Measurements from ENCODE around the gene MED1.
"Not testable (repeated sequence)": the region's sequence is repeated elsewhere in the genome, so short reads cannot be mapped to it uniquely, and the experiment has no call there.

Gene MED1

DNA sequence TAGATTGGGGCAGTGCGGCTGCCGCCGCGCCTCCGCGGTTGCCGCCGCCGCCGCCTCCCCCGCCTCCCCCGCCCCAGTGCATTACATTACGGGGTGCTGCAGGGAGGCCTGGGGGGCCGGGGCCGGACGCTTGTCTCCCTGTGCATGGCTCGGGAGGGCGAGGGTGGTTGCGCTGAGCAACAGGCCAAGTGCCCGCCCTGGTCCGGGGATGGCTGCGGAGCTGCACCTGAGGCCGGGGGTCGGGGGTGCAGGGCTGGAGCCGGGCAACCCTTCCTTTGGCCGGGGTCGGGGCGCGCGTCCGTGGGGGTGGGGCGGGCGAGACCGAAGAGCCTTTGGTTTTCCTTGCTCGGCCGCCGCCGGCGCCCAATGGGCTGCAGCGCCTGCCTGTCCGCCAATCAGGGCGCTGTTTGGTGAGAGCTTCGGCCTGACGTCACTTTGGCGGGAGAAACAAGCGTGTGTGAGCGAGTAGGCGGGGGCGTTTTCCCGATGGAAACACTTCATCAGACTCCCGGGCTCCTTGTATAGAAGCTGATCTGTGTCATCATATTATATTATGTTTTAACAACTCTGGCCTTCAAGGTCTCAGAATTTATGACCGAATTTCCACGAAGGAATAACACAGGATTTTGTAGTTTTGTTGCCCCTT, 48.7 kb downstream of the MED1 start:
- peak; percentile 95 to 97 for DNase-seq
- TF ChIP-seq GATA1 (IDR thresholded peaks at IDR 0.05; ENCODE audit: low read depth, low read length): no peak
- TF ChIP-seq POLR2A (IDR thresholded peaks at IDR 0.05; ENCODE audit: low read length): no peak

DNA sequence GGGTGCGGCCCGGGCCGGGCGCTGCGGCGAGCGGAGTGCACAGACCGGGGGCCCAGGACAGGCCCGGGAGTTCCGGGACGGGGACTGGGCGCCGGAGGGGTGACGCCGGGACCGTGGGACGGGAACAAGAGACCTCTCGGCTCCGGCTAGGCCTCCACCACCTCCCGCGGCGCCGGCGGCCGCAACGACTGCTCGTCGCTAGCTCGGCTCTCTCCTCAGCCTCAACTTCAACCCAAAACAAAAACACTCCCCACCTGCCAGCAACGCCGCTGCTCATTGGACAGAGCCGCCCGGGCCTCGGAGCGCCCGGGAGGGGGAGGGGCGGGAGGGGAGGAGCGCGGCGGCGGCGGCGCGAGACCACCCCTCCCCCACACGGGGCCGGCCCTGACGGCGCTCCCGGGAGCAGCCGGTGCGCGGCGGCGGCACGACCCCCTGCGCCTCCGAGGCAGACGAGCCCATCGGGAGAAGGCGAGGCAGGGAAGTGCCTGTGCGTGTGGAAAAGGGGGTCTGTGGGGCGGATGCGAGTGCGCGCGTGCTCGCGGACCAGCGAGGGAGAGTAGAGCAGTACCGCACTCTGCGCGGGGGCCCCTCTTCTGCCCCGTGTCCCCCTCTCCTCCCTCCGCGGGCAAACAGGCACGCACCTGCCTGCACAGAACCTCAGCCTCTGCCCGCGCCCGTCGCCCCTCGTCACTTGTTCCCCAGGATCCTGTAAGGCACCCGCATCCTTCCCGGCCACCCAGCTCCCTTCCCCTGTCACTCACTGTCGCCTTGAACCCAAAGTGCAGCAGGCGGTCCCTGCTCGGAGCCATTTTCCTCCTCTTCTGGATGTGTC, 49.4 kb downstream of the MED1 start, which contains the start of gene FBXL20:
TSS of gene FBXL20 (minus strand) at position 215 of the 832 bp plus-strand sequence. CDS start 224 bp downstream, outside the sequence.
- peak; percentile 92 to 95 for DNase-seq
- TF ChIP-seq POLR2A (IDR thresholded peaks at IDR 0.05; ENCODE audit: low read length): peak; percentile 73
- no peak for TF ChIP-seq GATA1 (IDR thresholded peaks at IDR 0.05; ENCODE audit: low read depth, low read length)

- DNase-seq: no peak
- TF ChIP-seq POLR2A (IDR thresholded peaks at IDR 0.05; ENCODE audit: low read length) (no peak), GATA1 (IDR thresholded peaks at IDR 0.05; ENCODE audit: low read depth, low read length) (no peak)
These were observed 50.3 kb downstream of the MED1 start for GRCh38 chr17:39400547-39401411.

DNA sequence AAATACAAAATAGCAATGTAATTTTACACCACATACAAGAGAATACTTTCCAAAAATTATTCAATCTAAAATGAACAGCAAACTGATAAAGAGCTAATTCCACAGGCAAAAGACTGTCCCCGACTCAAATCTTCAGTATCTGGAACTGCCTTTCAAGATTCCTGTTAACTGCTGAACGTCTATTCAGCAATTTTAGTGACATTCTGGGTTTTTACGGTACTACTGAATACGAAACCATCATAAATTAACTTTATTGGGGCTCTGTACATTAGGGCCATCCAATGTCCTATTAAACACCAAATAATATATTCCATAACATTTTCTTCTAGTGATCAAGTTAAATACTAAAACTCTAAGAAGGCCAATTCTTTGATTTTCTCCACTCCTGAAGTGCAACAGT, 51.3 kb downstream of the MED1 start:
- no peak for TF ChIP-seq POLR2A (IDR thresholded peaks at IDR 0.05; ENCODE audit: low read length)
- no peak for TF ChIP-seq GATA1 (IDR thresholded peaks at IDR 0.05; ENCODE audit: low read depth, low read length)
- no peak for DNase-seq

GRCh38 chr17:39393736-39394135, 57.3 kb downstream of the MED1 start:
- TF ChIP-seq GATA1 (IDR thresholded peaks at IDR 0.05; ENCODE audit: low read depth, low read length) (no peak), POLR2A (IDR thresholded peaks at IDR 0.05; ENCODE audit: low read length) (no peak)
- no peak for DNase-seq

DNA sequence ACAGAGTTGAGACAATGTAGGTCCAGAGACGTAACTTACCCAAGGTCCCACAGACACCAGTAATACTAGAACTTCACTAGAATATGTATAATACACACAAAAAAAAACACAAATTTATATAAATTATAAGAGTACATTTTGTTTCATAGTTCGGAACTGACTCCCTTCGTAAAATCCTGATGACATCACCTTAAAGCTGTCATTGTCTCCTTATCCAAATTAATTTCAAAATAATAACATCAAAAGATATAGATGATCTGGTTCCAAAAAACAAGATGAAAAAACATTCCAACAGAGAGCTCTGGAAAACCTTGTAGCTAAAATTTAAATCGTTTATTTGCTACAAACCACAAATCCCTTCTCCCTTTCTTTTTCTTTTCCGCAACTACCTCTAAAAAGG, 59.6 kb downstream of the MED1 start:
- DNase-seq: no peak
- no peak for TF ChIP-seq GATA1 (IDR thresholded peaks at IDR 0.05; ENCODE audit: low read depth, low read length)
- TF ChIP-seq POLR2A (IDR thresholded peaks at IDR 0.05; ENCODE audit: low read length): no peak

- DNase-seq: no peak
- TF ChIP-seq GATA1 (IDR thresholded peaks at IDR 0.05; ENCODE audit: low read depth, low read length) (no peak), POLR2A (IDR thresholded peaks at IDR 0.05; ENCODE audit: low read length) (no peak)
These were observed 66.0 kb downstream of the MED1 start for GRCh38 chr17:39385040-39385439.

DNA sequence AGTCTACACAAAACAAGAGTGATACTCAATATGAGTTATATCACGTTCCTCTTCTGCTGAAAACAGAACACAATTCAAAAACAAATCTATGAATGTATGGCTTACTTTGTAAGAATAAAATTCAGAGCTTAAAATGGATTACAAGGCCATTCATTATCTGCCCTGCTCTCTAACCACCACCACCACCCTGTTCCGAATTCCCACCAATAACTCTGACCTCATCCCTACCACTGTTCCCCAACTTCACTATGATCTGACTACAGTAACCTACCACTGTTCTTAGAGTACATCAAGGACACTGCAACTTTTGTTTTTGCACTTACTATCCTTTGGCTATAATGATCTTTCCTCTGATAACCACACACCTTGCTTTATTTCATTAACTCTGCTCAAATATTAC, 70.9 kb downstream of the MED1 start:
- DNase-seq: no peak
- TF ChIP-seq POLR2A (IDR thresholded peaks at IDR 0.05; ENCODE audit: low read length) (no peak), GATA1 (IDR thresholded peaks at IDR 0.05; ENCODE audit: low read depth, low read length) (no peak)

- TF ChIP-seq GATA1 (IDR thresholded peaks at IDR 0.05; ENCODE audit: low read depth, low read length) (no peak), POLR2A (IDR thresholded peaks at IDR 0.05; ENCODE audit: low read length) (no peak)
- no peak for DNase-seq
These were observed 74.6 kb downstream of the MED1 start for GRCh38 chr17:39376434-39376833.

GRCh38 chr17:39367805-39368204, 83.3 kb downstream of the MED1 start:
- not testable (repeated sequence) for DNase-seq

GRCh38 chr17:39365872-39366271, 85.2 kb downstream of the MED1 start:
- TF ChIP-seq GATA1 (IDR thresholded peaks at IDR 0.05; ENCODE audit: low read depth, low read length): no peak
- TF ChIP-seq POLR2A (IDR thresholded peaks at IDR 0.05; ENCODE audit: low read length): no peak

DNA sequence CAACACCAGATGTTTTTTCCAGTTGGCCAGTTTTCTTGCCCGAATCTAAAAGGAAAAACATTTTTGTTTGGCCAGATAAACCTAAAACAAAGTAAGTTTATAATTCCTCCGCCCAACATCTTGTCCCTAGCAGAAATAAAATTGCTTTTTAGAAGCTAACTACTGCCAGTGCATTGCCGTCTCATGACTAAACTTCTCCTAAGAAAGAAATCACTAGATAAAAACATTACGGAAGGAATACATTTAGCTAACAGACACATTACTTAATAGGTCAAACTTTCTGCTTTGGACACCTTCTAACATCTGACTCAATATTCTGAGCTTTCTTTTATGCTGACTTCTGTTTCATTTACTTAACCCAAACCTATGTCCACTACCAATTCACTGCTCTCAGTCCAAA, 85.8 kb downstream of the MED1 start:
- TF ChIP-seq GATA1 (IDR thresholded peaks at IDR 0.05; ENCODE audit: low read depth, low read length): no peak
- no peak for TF ChIP-seq POLR2A (IDR thresholded peaks at IDR 0.05; ENCODE audit: low read length)
- DNase-seq: no peak

More at GRCh38 chr17:39365872-39366271, 85.2 kb downstream of the MED1 start:
- DNase-seq: no peak

DNA sequence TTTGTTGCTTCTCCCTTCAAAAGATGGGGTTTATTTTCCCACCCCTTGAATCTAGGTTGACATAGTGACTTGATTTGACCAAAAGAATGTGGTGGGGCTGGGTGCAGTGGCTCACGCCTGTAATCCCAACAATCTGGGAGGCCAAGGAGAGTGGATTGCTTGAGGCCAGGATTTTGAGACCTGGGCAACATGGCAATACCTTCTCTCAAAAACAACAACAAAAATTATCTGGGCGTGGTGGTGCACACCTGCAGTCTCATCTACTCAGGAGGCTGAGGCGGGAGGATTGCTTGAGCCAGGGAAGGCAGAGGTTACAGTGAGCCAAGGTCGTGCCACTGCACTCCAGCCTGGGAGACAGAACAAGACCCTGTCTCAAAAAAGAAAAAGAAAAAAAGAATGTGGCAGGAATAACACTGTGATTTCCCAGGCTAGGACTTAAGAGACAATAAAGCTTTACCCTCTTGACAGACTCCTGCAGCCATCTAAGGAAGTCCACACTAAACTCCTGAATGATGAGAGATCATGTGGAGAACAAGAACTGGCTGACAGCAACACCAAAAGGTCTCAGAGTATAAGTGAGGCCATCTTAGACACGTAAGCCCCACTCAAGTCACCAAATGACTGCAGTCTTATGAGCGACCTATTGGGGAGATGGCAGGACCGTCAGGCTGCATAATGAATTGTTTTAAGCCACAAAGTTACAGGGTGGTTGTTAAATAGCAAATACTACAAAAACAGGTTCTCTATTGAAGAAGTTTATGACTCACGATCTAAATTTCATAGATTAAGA, 86.6 kb downstream of the MED1 start:
- no peak for TF ChIP-seq GATA1 (IDR thresholded peaks at IDR 0.05; ENCODE audit: low read depth, low read length)
- no peak for TF ChIP-seq POLR2A (IDR thresholded peaks at IDR 0.05; ENCODE audit: low read length)
- DNase-seq: no peak

Data from erythroblast (primary cell).